Measurements from ENCODE around the gene KCNJ15. TPM values are rescaled to one million over a fixed set of nuclear protein-coding genes. Genes with fewer than 3 reads are reported as not detected.

KCNJ15 gene
- 0.13 TPM for total RNA-seq (2021; ENCODE audit: unreplicated experiment)
- polyA plus RNA-seq (2012; ENCODE audit: insufficient read length): not detected
- not detected for Bru-seq, nascent RNA
- BruChase-seq, experiment 1, labeled RNA remaining after a 2-hour chase: percentile 4 among the genes with signal in this experiment
- BruChase-seq, experiment 2, labeled RNA remaining after a 6-hour chase: not detected
- long read RNA-seq: 0 reads

DNA sequence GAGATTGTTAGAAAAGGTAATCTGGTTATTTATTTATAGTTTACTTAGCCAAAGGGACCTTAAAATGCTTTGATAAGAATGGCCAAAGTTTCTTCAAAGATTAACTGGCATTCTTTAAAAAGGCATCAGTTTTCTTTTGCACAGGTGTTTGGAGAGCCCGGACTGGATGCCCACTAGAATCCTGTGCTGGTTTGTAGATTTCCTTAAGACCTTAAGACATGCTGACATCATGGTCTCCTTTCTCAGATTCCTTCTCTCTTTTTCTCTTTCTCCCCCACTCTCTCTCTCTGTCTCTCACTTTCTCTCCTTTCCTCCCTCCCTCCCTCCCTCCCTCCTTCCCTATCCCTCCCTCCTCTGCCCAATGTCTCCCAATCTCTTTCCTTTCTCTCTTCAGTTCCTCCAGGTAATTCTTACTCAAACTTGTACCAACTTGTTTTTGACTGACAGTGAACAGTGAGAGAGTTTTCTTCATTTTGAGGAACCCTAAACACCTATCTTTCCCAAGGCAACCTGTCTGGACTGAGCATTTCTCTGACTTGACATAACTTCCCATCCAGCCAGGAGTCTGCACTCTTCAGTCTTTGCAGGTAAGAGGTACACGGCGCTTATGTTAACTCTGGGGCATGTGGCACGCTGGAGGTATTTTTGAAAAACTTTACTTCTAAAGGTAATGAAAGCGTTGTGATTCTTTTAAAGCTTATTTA is at the start of gene KCNJ15:
Gene KCNJ15 (plus strand): TSS at position 393 of the 704 bp plus-strand sequence. CDS start 42,271 bp downstream, outside the sequence.
- DNase-seq (ENCODE audit: low read depth, low spot score) (no peak), ATAC-seq (no peak)
- Histone ChIP-seq H3K4me3 (ENCODE audit: low read depth in 2 of 2, low read length in 2 of 2) (no peak within 1 kb of the TSS), H3K4me1 (ENCODE audit: control insufficient read depth, insufficient read depth, low read length) (no peaks in the 10 kb centered on the region), H3K9me3 (ENCODE audit: control insufficient read depth, insufficient read depth, low read depth, low read length) (no peaks in the 10 kb centered on the region), H3K27me3 (ENCODE audit: control insufficient read depth, insufficient read depth, low read length) (peaks cover 11% of the 10 kb centered on the region), H3K27ac (ENCODE audit: low read length) (no peak within 1 kb of the TSS), H3K36me3 (ENCODE audit: control insufficient read depth, insufficient read depth, low read length) (no peaks in the 10 kb centered on the region)
- POLR2A ChIA-PET: no interaction called here
- intact Hi-C loops (cut with micrococcal nuclease; ENCODE audit: unreplicated experiment) (no loop called here), in situ Hi-C loops (cut with HindIII; ENCODE audit: low pct_unique_long_range_greater_than_20kb, low sequenced_read_pairs) (no loop called here)
- TF ChIP-seq TCF7L2 (IDR thresholded peaks at IDR 0.05; ENCODE audit: low read depth, low read length) (no peak), SIN3A (IDR thresholded peaks at IDR 0.05; ENCODE audit: borderline replicate concordance, insufficient read depth, low read depth, low read length) (no peak), CTCF (IDR thresholded peaks at IDR 0.05) (no peak), POLR2AphosphoS5 (IDR thresholded peaks at IDR 0.05; ENCODE audit: low read depth, low read length) (no peak)
- TF ChIP-seq, protein P1, sequence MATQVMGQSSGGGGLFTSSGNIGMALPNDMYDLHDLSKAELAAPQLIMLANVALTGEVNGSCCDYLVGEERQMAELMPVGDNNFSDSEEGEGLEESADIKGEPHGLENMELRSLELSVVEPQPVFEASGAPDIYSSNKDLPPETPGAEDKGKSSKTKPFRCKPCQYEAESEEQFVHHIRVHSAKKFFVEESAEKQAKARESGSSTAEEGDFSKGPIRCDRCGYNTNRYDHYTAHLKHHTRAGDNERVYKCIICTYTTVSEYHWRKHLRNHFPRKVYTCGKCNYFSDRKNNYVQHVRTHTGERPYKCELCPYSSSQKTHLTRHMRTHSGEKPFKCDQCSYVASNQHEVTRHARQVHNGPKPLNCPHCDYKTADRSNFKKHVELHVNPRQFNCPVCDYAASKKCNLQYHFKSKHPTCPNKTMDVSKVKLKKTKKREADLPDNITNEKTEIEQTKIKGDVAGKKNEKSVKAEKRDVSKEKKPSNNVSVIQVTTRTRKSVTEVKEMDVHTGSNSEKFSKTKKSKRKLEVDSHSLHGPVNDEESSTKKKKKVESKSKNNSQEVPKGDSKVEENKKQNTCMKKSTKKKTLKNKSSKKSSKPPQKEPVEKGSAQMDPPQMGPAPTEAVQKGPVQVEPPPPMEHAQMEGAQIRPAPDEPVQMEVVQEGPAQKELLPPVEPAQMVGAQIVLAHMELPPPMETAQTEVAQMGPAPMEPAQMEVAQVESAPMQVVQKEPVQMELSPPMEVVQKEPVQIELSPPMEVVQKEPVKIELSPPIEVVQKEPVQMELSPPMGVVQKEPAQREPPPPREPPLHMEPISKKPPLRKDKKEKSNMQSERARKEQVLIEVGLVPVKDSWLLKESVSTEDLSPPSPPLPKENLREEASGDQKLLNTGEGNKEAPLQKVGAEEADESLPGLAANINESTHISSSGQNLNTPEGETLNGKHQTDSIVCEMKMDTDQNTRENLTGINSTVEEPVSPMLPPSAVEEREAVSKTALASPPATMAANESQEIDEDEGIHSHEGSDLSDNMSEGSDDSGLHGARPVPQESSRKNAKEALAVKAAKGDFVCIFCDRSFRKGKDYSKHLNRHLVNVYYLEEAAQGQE (IDR thresholded peaks at IDR 0.05; ENCODE audit: insufficient read depth in 1 of 2, low read depth in 2 of 2, low read length in 1 of 2): no peak
- BruUV-seq (replicated peaks): no TSS peak
- CTCF ChIA-PET: no interaction called here

DNA sequence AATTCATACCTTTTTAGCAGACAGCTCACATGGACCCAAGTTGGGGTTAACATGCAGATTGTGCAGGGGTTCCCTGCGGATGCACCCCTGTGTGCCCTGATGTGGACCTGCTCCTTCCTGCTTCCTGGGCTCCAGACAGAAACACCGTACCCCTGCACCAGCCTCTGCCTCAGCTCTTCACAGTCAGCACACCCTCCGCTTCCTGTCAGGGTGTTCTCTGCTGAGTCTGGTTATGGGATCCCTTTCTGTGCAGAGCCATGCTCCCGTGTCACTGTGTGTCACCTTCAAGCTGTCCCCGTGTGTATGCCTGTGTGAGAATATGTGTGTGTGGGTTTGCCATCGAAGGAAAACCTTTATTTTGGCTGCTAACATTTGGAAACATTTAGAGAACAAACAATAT is 48.7 kb upstream of the KCNJ15 start:
- no peak for ATAC-seq
- ChIA-PET POLR2A (no interaction called here), CTCF (no interaction called here)
- in situ Hi-C loops (cut with HindIII; ENCODE audit: low pct_unique_long_range_greater_than_20kb, low sequenced_read_pairs): no loop called here
- no peaks in the 10 kb centered on the region for H3K36me3 ChIP-seq (ENCODE audit: control insufficient read depth, insufficient read depth, low read length)
- H3K27ac ChIP-seq (ENCODE audit: low read length): no peak overlapping the region
- no peak overlapping the region for H3K4me3 ChIP-seq (ENCODE audit: low read depth in 2 of 2, low read length in 2 of 2)
- no peaks in the 10 kb centered on the region for H3K9me3 ChIP-seq (ENCODE audit: control insufficient read depth, insufficient read depth, low read depth, low read length)
- TF ChIP-seq CTCF (IDR thresholded peaks at IDR 0.05) (no peak), POLR2AphosphoS5 (IDR thresholded peaks at IDR 0.05; ENCODE audit: low read depth, low read length) (no peak), SIN3A (IDR thresholded peaks at IDR 0.05; ENCODE audit: borderline replicate concordance, insufficient read depth, low read depth, low read length) (no peak), TCF7L2 (IDR thresholded peaks at IDR 0.05; ENCODE audit: low read depth, low read length) (no peak)
- TF ChIP-seq, protein P1 (IDR thresholded peaks at IDR 0.05; ENCODE audit: insufficient read depth in 1 of 2, low read depth in 2 of 2, low read length in 1 of 2): no peak
- no peak for DNase-seq (ENCODE audit: low read depth, low spot score)
- intact Hi-C loops (cut with micrococcal nuclease; ENCODE audit: unreplicated experiment): no loop called here
- H3K4me1 ChIP-seq (ENCODE audit: control insufficient read depth, insufficient read depth, low read length): no peaks in the 10 kb centered on the region
- no peaks in the 10 kb centered on the region for H3K27me3 ChIP-seq (ENCODE audit: control insufficient read depth, insufficient read depth, low read length)
- BruUV-seq (replicated peaks): no TSS peak
